MM.1S (cell line): ENCODE results near the gene FOXL1.

ENCODE experiments used
- EZH2 ChIP-seq: fragments of 300-600 bp; sonication (generic); optimal IDR thresholded peaks from 2 replicates; pipeline ENCODE3; 2017; ENCODE audit warnings: low read depth, mild to moderate bottlenecking, antibody characterized with exemption, low read length, mixed read lengths
- TF ChIP-seq, protein P1 (sequence below): fragments of 300-600 bp; sonication (generic); IDR thresholded peaks from 2 replicates; pipeline ENCODE4 v1.5.1; 2016; ENCODE audit warnings: antibody characterized with exemption, low read length, mixed read lengths

DNA sequence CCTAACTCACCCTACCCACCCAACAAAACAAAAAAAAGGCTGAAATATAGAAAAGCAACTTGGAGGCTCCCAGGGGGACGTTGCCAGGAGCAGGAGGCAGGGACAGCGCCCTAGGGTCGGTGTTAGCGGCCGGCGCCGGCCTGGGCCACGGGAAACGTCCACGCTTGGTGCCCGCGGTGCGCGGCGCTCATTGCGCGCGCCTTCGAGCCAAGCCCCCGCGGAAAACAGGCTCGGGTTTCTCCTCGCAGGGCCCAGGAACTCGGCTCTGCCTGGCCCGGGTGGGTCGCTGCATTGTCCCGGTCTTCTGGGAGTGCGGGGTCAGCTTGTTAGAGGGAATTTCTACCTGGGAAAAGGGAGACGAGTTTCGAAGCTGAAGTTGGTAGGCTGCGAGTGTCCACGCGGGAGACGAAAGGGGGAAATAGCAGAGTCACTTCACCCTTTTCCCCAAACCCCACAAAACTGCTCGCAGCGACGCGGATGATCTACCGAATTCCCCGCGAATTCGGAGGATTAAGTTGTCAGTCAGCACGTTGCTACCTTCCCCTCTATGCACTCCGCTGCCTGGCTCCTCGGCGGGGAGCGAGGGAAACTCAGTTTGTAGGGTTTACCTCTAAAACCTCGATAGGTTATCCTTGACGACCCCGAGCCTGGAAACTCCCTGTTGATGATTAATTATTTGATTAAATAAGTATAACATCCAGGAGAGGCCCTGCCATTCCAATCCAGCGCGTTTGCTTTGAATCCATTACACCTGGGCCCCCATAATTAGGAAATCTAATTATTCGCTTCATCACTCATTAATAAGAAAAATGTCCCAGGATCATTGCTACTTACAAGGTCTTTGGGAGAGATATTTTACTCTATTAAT lies 12.5 kb upstream of the FOXL1 start:
- TF ChIP-seq, protein P1, sequence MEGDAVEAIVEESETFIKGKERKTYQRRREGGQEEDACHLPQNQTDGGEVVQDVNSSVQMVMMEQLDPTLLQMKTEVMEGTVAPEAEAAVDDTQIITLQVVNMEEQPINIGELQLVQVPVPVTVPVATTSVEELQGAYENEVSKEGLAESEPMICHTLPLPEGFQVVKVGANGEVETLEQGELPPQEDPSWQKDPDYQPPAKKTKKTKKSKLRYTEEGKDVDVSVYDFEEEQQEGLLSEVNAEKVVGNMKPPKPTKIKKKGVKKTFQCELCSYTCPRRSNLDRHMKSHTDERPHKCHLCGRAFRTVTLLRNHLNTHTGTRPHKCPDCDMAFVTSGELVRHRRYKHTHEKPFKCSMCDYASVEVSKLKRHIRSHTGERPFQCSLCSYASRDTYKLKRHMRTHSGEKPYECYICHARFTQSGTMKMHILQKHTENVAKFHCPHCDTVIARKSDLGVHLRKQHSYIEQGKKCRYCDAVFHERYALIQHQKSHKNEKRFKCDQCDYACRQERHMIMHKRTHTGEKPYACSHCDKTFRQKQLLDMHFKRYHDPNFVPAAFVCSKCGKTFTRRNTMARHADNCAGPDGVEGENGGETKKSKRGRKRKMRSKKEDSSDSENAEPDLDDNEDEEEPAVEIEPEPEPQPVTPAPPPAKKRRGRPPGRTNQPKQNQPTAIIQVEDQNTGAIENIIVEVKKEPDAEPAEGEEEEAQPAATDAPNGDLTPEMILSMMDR = no peak
- no peak for TF ChIP-seq EZH2
